PFSK-1 (cell line): ENCODE results near the gene TMEM139.

Source experiments
- FOXP2 ChIP-seq: optimal IDR thresholded peaks from 2 replicates; pipeline ENCODE3; 2011; ENCODE audit warnings: borderline replicate concordance, control low read depth, inconsistent platforms; ENCODE audit not compliant: insufficient read depth; ENCODE audit errors: extremely low read length, extremely low read depth
- POLR2AphosphoS5 ChIP-seq: IDR thresholded peaks from 2 replicates; pipeline ENCODE4 v1.6.1; 2012; ENCODE audit warnings: low read depth, mild to moderate bottlenecking, control low read depth, low read length, moderate library complexity
- REST ChIP-seq, 2 experiments: IDR thresholded peaks; 2 replicates each; pipeline versions ENCODE4 v1.6.1 to v1.8.0; 2011 to 2012; ENCODE audit warnings: low read depth in 2 of 2, low read length in 2 of 2, control low read depth in 1 of 2, inconsistent platforms in 1 of 2, mild to moderate bottlenecking in 1 of 2, moderate library complexity in 1 of 2; ENCODE audit not compliant: insufficient read depth in 1 of 2
- SIN3A ChIP-seq: IDR thresholded peaks from 2 replicates; pipeline ENCODE4 v1.6.1; 2012; ENCODE audit warnings: mild to moderate bottlenecking, low read length, moderate library complexity, borderline replicate concordance; ENCODE audit not compliant: insufficient read depth
- TAF1 ChIP-seq: IDR thresholded peaks from 2 replicates; pipeline ENCODE4 v1.6.1; 2012; ENCODE audit warnings: low read length, control low read depth, borderline replicate concordance; ENCODE audit not compliant: insufficient read depth

TMEM139 gene

GRCh38 chr7:143243614-143244013, 41.1 kb upstream of the TMEM139 start:
- TF ChIP-seq SIN3A (no peak), TAF1 (no peak), FOXP2 (no peak), POLR2AphosphoS5 (no peak), REST (IDR thresholded peaks at IDR 0.05; ENCODE audit: insufficient read depth in 1 of 2, low read depth in 2 of 2, low read length in 2 of 2) (no peak)

- TF ChIP-seq REST (IDR thresholded peaks at IDR 0.05; ENCODE audit: insufficient read depth in 1 of 2, low read depth in 2 of 2, low read length in 2 of 2) (no peak), FOXP2 (no peak), SIN3A (no peak), POLR2AphosphoS5 (no peak), TAF1 (no peak)
Measured at GRCh38 chr7:143244321-143244720, 40.4 kb upstream of the TMEM139 start.

GRCh38 chr7:143245123-143245522, 39.6 kb upstream of the TMEM139 start:
- TF ChIP-seq REST (IDR thresholded peaks at IDR 0.05; ENCODE audit: insufficient read depth in 1 of 2, low read depth in 2 of 2, low read length in 2 of 2), result no peak
- TF ChIP-seq TAF1, result no peak
- TF ChIP-seq POLR2AphosphoS5, result no peak
- no peak for TF ChIP-seq FOXP2
- no peak for TF ChIP-seq SIN3A

GRCh38 chr7:143247372-143247771, 37.4 kb upstream of the TMEM139 start:
- TF ChIP-seq POLR2AphosphoS5 (no peak), SIN3A (no peak), REST (IDR thresholded peaks at IDR 0.05; ENCODE audit: insufficient read depth in 1 of 2, low read depth in 2 of 2, low read length in 2 of 2) (no peak), TAF1 (no peak), FOXP2 (no peak)

GRCh38 chr7:143248761-143249354, 35.9 kb upstream of the TMEM139 start:
- TF ChIP-seq SIN3A (no peak), POLR2AphosphoS5 (no peak), TAF1 (no peak), REST (IDR thresholded peaks at IDR 0.05; ENCODE audit: insufficient read depth in 1 of 2, low read depth in 2 of 2, low read length in 2 of 2) (no peak), FOXP2 (no peak)
